GM12878 (cell line): Measurements from ENCODE around the gene VWA3B. TPM values are rescaled to one million over a fixed set of nuclear protein-coding genes. Genes with fewer than 3 reads are reported as not detected.

Experiments used
- ATAC-seq: fragments of 200-7000 bp; cut with Tn5 transposase; 3 replicates; pipeline ENCODE4 v1.9.1; 2020; ENCODE audit warnings: mild to moderate bottlenecking, moderate library complexity
- BruUV-seq: library from RNA; stranded (reverse); fragments of 400-500 nt; replicated peaks from 2 replicates; lab custom pipeline; 2021; lab: Mats Ljungman, UMichigan
- CTCF ChIA-PET: fragments of 300-600 bp; sonication (Branson Sonifier 250); formaldehyde crosslinking; extraction: SDS; loops from one replicate; lab custom pipeline; 2021; ENCODE audit warnings: inconsistent platforms; lab: Yijun Ruan, JAX
- POLR2A ChIA-PET: fragments of 350-600 bp; formaldehyde crosslinking; extraction: SDS; loops from one replicate; lab custom pipeline; 2021; ENCODE audit warnings: inconsistent platforms; lab: Charles Lee
- RAD21 ChIA-PET: fragments of 300-600 bp; sonication (Branson Sonifier 250); formaldehyde crosslinking; loops from one replicate; lab custom pipeline; 2023; ENCODE audit warnings: antibody characterized with exemption; ENCODE audit not compliant: unreplicated experiment; lab: Charles Lee
- SMC1A ChIA-PET: fragments of 300-600 bp; sonication (Branson Sonifier 250); formaldehyde crosslinking; loops from one replicate; lab custom pipeline; 2023; ENCODE audit not compliant: unreplicated experiment, uncharacterized antibody; lab: Charles Lee
- DNase-seq: peaks from one replicate; pipeline ENCODE4 v3.0.0-alpha.2; 2011; ENCODE audit warnings: low read depth, low spot score
- FAIRE-seq: peaks from 3 replicates; lab custom pipeline; 2011; peaks lifted over from hg19 to GRCh38; lab: Jason Lieb, UNC
- H2AFZ ChIP-seq: 2 replicates; pipeline ENCODE4 v1.6.0; 2011; ENCODE audit warnings: low read depth, low read length, control low read depth; ENCODE audit not compliant: control insufficient read depth
- H3K27ac ChIP-seq: 2 replicates; pipeline ENCODE4 v1.5.1; 2011; ENCODE audit warnings: control low read depth; ENCODE audit not compliant: control insufficient read depth, insufficient read depth
- H3K27me3 ChIP-seq, 2 experiments: replicated peaks in 1 of 2; 2 replicates each; pipeline versions ENCODE4 v1.6.0 to v1.6.1; 2011; ENCODE audit warnings: low read length in 1 of 2; ENCODE audit not compliant: control insufficient read depth in 2 of 2, insufficient read depth in 2 of 2
- H3K36me3 ChIP-seq, 2 experiments: 2 replicates each; pipeline ENCODE4 v1.5.1; 2011; ENCODE audit warnings: low read length in 1 of 2; ENCODE audit not compliant: control insufficient read depth in 2 of 2, insufficient read depth in 2 of 2
- H3K4me1 ChIP-seq: 2 replicates; pipeline ENCODE4 v1.6.1; 2011; ENCODE audit warnings: mild to moderate bottlenecking, low read length, moderate library complexity, mixed read lengths; ENCODE audit not compliant: control insufficient read depth, insufficient read depth
- H3K4me2 ChIP-seq: 2 replicates; pipeline ENCODE4 v1.6.0; 2011; ENCODE audit warnings: control low read depth; ENCODE audit not compliant: control insufficient read depth, insufficient read depth
- H3K4me3 ChIP-seq: fragments of 200-600 bp; sonication (generic); 2 replicates; pipeline ENCODE4 v1.5.1; 2016
- H3K79me2 ChIP-seq: 2 replicates; pipeline ENCODE4 v1.6.0; 2011; ENCODE audit warnings: low read length; ENCODE audit not compliant: control insufficient read depth, insufficient read depth
- H3K9ac ChIP-seq: 2 replicates; pipeline ENCODE4 v1.8.0; 2011; ENCODE audit warnings: low read length, control low read depth, mixed read lengths; ENCODE audit not compliant: control insufficient read depth, insufficient read depth
- H3K9me3 ChIP-seq: replicated peaks from 3 replicates; pipeline ENCODE4 v1.5.1; 2011; ENCODE audit warnings: mild to moderate bottlenecking, low read length; ENCODE audit not compliant: control insufficient read depth, insufficient read depth
- H4K20me1 ChIP-seq: 2 replicates; pipeline ENCODE4 v1.6.0; 2011; ENCODE audit not compliant: control insufficient read depth, insufficient read depth
- CREB1 ChIP-seq: IDR thresholded peaks from 2 replicates; pipeline ENCODE4 v1.6.1; 2012; ENCODE audit warnings: low read depth, mild to moderate bottlenecking, inconsistent platforms
- DPF2 ChIP-seq: fragments of 450-650 bp; IDR thresholded peaks from 2 replicates; pipeline ENCODE4 v1.6.1; 2017; ENCODE audit warnings: mild to moderate bottlenecking
- KLF5 ChIP-seq: fragments of 450-650 bp; IDR thresholded peaks from 2 replicates; pipeline ENCODE4 v1.6.1; 2014; ENCODE audit warnings: mild to moderate bottlenecking; ENCODE audit not compliant: partially characterized antibody
- POLR2AphosphoS5 ChIP-seq: IDR thresholded peaks from 2 replicates; pipeline ENCODE4 v1.6.1; 2011; ENCODE audit warnings: mild to moderate bottlenecking, low read length, inconsistent platforms
- STAT1 ChIP-seq: fragments of 450-650 bp; conservative IDR thresholded peaks from 2 replicates; pipeline ENCODE4 v1.6.1; 2014; ENCODE audit warnings: antibody characterized with exemption, mild to moderate bottlenecking
- SUZ12 ChIP-seq: fragments of 200-600 bp; sonication (generic); IDR thresholded peaks from one replicate; pipeline ENCODE4 v1.6.1; 2018; ENCODE audit warnings: antibody characterized with exemption, mild to moderate bottlenecking; ENCODE audit not compliant: unreplicated experiment
- ZBED1 ChIP-seq: IDR thresholded peaks from 2 replicates; pipeline ENCODE4 v1.6.1; 2016; ENCODE audit warnings: borderline replicate concordance
- ZNF207 ChIP-seq: fragments of 450-650 bp; IDR thresholded peaks from 2 replicates; pipeline ENCODE4 v1.6.1; 2014; ENCODE audit warnings: antibody characterized with exemption, mild to moderate bottlenecking, borderline replicate concordance
- ZNF274 ChIP-seq: IDR thresholded peaks from one replicate; pipeline ENCODE4 v1.8.0; 2011; ENCODE audit not compliant: insufficient read length, insufficient read depth
- WGBS: methylation state at CpG from one replicate; pipeline ENCODE4 v1.1.6; 2016; ENCODE audit warnings: low lambda C conversion rate; ENCODE audit not compliant: insufficient replicate concordance, insufficient coverage; ENCODE audit errors: missing lambda C conversion rate; 5-methylcytosine and 5-hydroxymethylcytosine counted together
- in situ Hi-C: fragments of 300-500 bp; cut with MboI; formaldehyde crosslinking; loops from 9 replicates; pipeline ENCODE4 v1.14.3; 2018; ENCODE audit warnings: mixed read lengths
- intact Hi-C: fragments of 100-400 bp; cut with micrococcal nuclease; formaldehyde crosslinking; loops from one replicate; pipeline ENCODE4 v1.14.2; 2022; ENCODE audit not compliant: unreplicated experiment
- polyA plus RNA-seq, 11 experiments: library from polyadenylated mRNA; depleted of rRNA in 4 of 11; unstranded in 6 of 11; stranded (reverse) in 5 of 11; fragments of >200 nt; fragmentation: Nextera tagmentation in 4 of 11; fragmentation: Illumina TruSeq in 1 of 11; extraction: Ambion mirVana in 4 of 11; extraction: Trizol in 1 of 11; gene quantifications; 1 replicate in 1 of 11; 2 replicates in 10 of 11; pipeline versions ENCODE4 v1.2.1 to v1.2.3, GENCODE V29; 2011 to 2016; ENCODE audit warnings: inconsistent platforms in 2 of 11, missing spikeins in 2 of 11, low read depth in 1 of 11
- total RNA-seq, 4 experiments: library from RNA; depleted of rRNA in 3 of 4; stranded (reverse); fragments of >200 nt in 3 of 4; fragmentation: Illumina TruSeq in 1 of 4; extraction: Trizol in 1 of 4; gene quantifications; 2 replicates each; pipeline versions ENCODE4 v1.2.1 to v1.2.3, GENCODE V29; 2013 to 2021

VWA3B gene
- total and polyA plus RNA-seq, 10 of the 15 experiments (the other 5 are each of a cell fraction or from before 2014, with no cell fraction given), result 0.04 to 0.86 (median 0.19) TPM; not detected in 4

DNA sequence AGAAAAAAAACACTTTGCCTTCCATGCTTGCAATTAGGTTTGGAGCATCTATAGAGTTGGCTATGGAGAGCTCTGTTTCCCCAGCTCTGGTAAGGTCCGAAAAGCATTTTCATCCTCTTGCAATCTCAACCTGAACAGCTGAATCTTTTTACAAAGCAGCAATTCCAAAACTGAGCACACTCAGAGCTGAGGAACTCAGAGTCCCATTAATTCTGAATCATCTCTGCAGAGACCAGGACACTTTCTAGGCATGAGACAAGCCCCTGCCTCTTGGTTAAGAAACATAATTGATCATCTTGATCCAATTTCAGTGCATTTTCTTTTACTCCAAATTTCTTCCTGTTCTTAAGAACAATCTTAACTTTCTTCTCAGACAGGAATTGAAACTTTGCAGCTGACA, 263.4 kb downstream of the VWA3B start:
- ChIA-PET CTCF (interaction anchor here (1.5 kb wide), 1 partner anchor 35 kb away, joined by 4 read pairs; no protein-coding TSS in a partner anchor), RAD21 (interaction anchor here (0.5 kb wide), 1 partner anchor 461 kb away, joined by 3 read pairs; no protein-coding TSS in a partner anchor), SMC1A (no interaction called here), POLR2A (no interaction called here)
- FAIRE-seq (no peak), ATAC-seq (no peak), DNase-seq (no peak)
- Histone ChIP-seq H3K4me3 (no peak overlapping the region), H3K9me3 (no peaks in the 10 kb centered on the region; the same call in 2 of the 3 replicates), H3K27ac (no peak overlapping the region), H3K79me2 (no peaks in the 10 kb centered on the region), H3K9ac (no peak overlapping the region), H3K4me2 (no peak overlapping the region), H3K27me3 (peaks cover 8 to 16% of the 10 kb centered on the region in 2 experiments), H3K36me3 (no peaks in the 10 kb centered on the region), H2AFZ (no peak overlapping the region), H3K4me1 (no peaks in the 10 kb centered on the region), H4K20me1 (no peaks in the 10 kb centered on the region)
- 53% methylated on average over 1 of the region's 1 CpG for WGBS
- no TSS peak for BruUV-seq
- in situ Hi-C loops, result no loop called here
- intact Hi-C loops, result no loop called here
- TF ChIP-seq KLF5, result no peak
- no peak for TF ChIP-seq CREB1
- TF ChIP-seq ZBED1, result no peak
- TF ChIP-seq POLR2AphosphoS5, result no peak
- TF ChIP-seq STAT1, result no peak
- TF ChIP-seq SUZ12, result no peak
- no peak for TF ChIP-seq ZNF207

- H3K27me3 ChIP-seq, result 0 out of 4 replicates have a peak, but pooled peaks cover 0 to 4% of the 10 kb centered on the region in 2 experiments
- H3K4me1 ChIP-seq, result no peaks in the 10 kb centered on the region
- CTCF ChIA-PET, result no interaction called here
- no peak overlapping the region for H2AFZ ChIP-seq
- no peak for ATAC-seq
- no peaks in the 10 kb centered on the region for H3K36me3 ChIP-seq
- no peak for FAIRE-seq
- no peak overlapping the region for H3K9ac ChIP-seq
- POLR2A ChIA-PET, result no interaction called here
- H3K4me3 ChIP-seq, result no peak overlapping the region
- intact Hi-C loops, result no loop called here
- SMC1A ChIA-PET, result no interaction called here
- DNase-seq, result no peak
- no peak for TF ChIP-seq DPF2
- no peak for TF ChIP-seq ZNF274
- RAD21 ChIA-PET, result no interaction called here
- in situ Hi-C loops, result no loop called here
- no peak overlapping the region for H3K27ac ChIP-seq
- no peak overlapping the region for H3K4me2 ChIP-seq
- H3K9me3 ChIP-seq, result no peaks in the 10 kb centered on the region; the same call in 2 of the 3 replicates
- no peaks in the 10 kb centered on the region for H3K79me2 ChIP-seq
- BruUV-seq, result no TSS peak
- WGBS, result 35% methylated on average over 3 of the region's 3 CpGs
- no peaks in the 10 kb centered on the region for H4K20me1 ChIP-seq
Observed at GRCh38 chr2:98355881-98356280, 268.9 kb downstream of the VWA3B start.
